Measurements from ENCODE around the gene CYP2U1. TPM values are rescaled to one million over a fixed set of nuclear protein-coding genes. Genes with fewer than 3 reads are reported as not detected.

Gene CYP2U1
- total RNA-seq, 1 experiment from 2014 or later: 1.2 TPM

DNA sequence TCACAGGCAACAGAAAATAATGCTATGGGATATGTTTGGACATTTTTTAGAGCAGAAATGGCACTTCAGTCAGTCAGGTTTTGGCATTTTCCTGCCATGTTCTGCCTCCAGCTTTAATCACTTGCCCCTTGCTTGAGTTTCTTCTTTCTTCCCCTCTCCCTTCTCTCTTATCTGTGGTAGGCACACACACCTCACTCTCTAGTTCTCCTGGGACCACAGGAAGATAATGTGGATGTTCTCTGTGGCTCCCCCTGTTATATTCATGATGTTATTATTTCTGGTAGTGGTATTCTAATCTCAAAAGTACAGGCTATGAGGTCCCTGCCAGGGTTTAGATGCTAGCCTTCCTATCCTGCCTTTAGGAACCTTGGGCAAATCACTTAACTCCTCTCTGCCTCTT lies 63.5 kb downstream of the CYP2U1 start:
- in situ Hi-C loops (cut with HindIII; ENCODE audit: low pct_unique_long_range_greater_than_20kb, low sequenced_read_pairs) (no loop called here), intact Hi-C loops (cut with micrococcal nuclease; ENCODE audit: unreplicated experiment) (no loop called here)
- DNase-seq (ENCODE audit: low read depth, low spot score): no peak
- no peaks in the 10 kb centered on the region for H3K27me3 ChIP-seq (ENCODE audit: control insufficient read depth, insufficient read depth, low read length)
- CTCF ChIA-PET: no interaction called here
- H3K4me3 ChIP-seq (ENCODE audit: low read depth in 2 of 2, low read length in 2 of 2): no peak overlapping the region
- no peaks in the 10 kb centered on the region for H3K9me3 ChIP-seq (ENCODE audit: control insufficient read depth, insufficient read depth, low read depth, low read length)
- POLR2A ChIA-PET: interaction anchor here (0.7 kb wide), 1 partner anchor 131 kb away, joined by 5 read pairs; no protein-coding TSS in a partner anchor
- H3K36me3 ChIP-seq (ENCODE audit: control insufficient read depth, insufficient read depth, low read length): no peaks in the 10 kb centered on the region; the same call in none of the 2 replicates
- no peak overlapping the region for H3K27ac ChIP-seq (ENCODE audit: low read length)
- no peak for TF ChIP-seq POLR2AphosphoS5 (IDR thresholded peaks at IDR 0.05; ENCODE audit: low read depth, low read length)
- TF ChIP-seq TCF7L2 (IDR thresholded peaks at IDR 0.05; ENCODE audit: low read depth, low read length): no peak
- TF ChIP-seq, protein P1, sequence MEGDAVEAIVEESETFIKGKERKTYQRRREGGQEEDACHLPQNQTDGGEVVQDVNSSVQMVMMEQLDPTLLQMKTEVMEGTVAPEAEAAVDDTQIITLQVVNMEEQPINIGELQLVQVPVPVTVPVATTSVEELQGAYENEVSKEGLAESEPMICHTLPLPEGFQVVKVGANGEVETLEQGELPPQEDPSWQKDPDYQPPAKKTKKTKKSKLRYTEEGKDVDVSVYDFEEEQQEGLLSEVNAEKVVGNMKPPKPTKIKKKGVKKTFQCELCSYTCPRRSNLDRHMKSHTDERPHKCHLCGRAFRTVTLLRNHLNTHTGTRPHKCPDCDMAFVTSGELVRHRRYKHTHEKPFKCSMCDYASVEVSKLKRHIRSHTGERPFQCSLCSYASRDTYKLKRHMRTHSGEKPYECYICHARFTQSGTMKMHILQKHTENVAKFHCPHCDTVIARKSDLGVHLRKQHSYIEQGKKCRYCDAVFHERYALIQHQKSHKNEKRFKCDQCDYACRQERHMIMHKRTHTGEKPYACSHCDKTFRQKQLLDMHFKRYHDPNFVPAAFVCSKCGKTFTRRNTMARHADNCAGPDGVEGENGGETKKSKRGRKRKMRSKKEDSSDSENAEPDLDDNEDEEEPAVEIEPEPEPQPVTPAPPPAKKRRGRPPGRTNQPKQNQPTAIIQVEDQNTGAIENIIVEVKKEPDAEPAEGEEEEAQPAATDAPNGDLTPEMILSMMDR (IDR thresholded peaks at IDR 0.05): no peak
- no peak for TF ChIP-seq SIN3A (IDR thresholded peaks at IDR 0.05; ENCODE audit: borderline replicate concordance, insufficient read depth, low read depth, low read length)
- TF ChIP-seq, protein P2, sequence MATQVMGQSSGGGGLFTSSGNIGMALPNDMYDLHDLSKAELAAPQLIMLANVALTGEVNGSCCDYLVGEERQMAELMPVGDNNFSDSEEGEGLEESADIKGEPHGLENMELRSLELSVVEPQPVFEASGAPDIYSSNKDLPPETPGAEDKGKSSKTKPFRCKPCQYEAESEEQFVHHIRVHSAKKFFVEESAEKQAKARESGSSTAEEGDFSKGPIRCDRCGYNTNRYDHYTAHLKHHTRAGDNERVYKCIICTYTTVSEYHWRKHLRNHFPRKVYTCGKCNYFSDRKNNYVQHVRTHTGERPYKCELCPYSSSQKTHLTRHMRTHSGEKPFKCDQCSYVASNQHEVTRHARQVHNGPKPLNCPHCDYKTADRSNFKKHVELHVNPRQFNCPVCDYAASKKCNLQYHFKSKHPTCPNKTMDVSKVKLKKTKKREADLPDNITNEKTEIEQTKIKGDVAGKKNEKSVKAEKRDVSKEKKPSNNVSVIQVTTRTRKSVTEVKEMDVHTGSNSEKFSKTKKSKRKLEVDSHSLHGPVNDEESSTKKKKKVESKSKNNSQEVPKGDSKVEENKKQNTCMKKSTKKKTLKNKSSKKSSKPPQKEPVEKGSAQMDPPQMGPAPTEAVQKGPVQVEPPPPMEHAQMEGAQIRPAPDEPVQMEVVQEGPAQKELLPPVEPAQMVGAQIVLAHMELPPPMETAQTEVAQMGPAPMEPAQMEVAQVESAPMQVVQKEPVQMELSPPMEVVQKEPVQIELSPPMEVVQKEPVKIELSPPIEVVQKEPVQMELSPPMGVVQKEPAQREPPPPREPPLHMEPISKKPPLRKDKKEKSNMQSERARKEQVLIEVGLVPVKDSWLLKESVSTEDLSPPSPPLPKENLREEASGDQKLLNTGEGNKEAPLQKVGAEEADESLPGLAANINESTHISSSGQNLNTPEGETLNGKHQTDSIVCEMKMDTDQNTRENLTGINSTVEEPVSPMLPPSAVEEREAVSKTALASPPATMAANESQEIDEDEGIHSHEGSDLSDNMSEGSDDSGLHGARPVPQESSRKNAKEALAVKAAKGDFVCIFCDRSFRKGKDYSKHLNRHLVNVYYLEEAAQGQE (IDR thresholded peaks at IDR 0.05; ENCODE audit: insufficient read depth in 1 of 2, low read depth in 2 of 2, low read length in 1 of 2): no peak
- H3K4me1 ChIP-seq (ENCODE audit: control insufficient read depth, insufficient read depth, low read length): peaks cover 2% of the 10 kb centered on the region
- no peak for ATAC-seq
- no TSS peak for BruUV-seq (replicated peaks)

DNA sequence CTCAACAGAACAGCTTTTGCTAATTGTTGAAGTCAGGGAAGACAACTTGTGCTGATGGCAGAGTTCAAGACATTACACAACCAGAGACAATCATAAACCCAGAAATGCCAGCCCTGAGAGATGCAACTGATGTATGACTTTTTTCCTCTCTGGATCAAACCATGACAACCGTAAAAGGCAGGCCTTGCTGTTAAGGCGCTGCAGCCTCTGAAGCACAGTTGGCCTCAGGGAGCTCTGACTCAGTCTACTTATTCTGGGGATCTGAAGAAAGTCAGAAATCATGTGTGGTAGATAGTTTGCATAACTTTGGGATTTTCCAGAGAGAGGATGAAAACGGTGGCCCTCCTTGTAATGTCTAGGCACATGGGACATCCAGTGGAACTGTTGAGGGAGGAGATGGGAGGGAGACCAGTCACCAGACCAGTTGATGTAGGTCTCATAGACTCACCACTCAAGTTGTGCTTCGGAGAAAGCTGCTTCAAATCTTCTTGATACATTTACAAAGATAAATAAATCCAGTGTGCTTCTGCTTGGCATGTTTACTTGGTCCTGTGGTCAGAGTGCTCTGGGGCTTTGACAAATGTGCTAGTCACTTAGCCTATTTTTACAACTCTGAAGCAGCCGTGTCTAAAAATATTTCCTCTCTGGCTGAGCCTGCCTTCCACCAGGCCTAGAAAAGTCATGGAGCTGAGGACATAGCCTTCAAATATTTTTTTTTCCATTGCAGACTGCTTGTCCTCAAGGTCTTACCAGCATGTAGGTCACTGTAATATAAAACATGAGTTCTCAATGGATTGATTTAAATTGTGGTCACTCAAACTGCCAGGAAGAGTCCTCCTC lies 65.8 kb downstream of the CYP2U1 start:
- Histone ChIP-seq H3K9me3 (ENCODE audit: control insufficient read depth, insufficient read depth, low read depth, low read length) (no peaks in the 10 kb centered on the region), H3K36me3 (ENCODE audit: control insufficient read depth, insufficient read depth, low read length) (no peaks in the 10 kb centered on the region; the same call in 1 of the 2 replicates), H3K27me3 (ENCODE audit: control insufficient read depth, insufficient read depth, low read length) (no peaks in the 10 kb centered on the region), H3K27ac (ENCODE audit: low read length) (no peak overlapping the region), H3K4me1 (ENCODE audit: control insufficient read depth, insufficient read depth, low read length) (no peaks in the 10 kb centered on the region), H3K4me3 (ENCODE audit: low read depth in 2 of 2, low read length in 2 of 2) (no peak overlapping the region)
- ChIA-PET POLR2A (no interaction called here), CTCF (no interaction called here)
- in situ Hi-C loops (cut with HindIII; ENCODE audit: low pct_unique_long_range_greater_than_20kb, low sequenced_read_pairs) (no loop called here), intact Hi-C loops (cut with micrococcal nuclease; ENCODE audit: unreplicated experiment) (no loop called here)
- DNase-seq (ENCODE audit: low read depth, low spot score) (no peak), ATAC-seq (no peak)
- TF ChIP-seq TCF7L2 (IDR thresholded peaks at IDR 0.05; ENCODE audit: low read depth, low read length): no peak
- TF ChIP-seq, protein P1 (IDR thresholded peaks at IDR 0.05): no peak
- TF ChIP-seq POLR2AphosphoS5 (IDR thresholded peaks at IDR 0.05; ENCODE audit: low read depth, low read length): no peak
- TF ChIP-seq, protein P2 (IDR thresholded peaks at IDR 0.05; ENCODE audit: insufficient read depth in 1 of 2, low read depth in 2 of 2, low read length in 1 of 2): no peak
- no peak for TF ChIP-seq SIN3A (IDR thresholded peaks at IDR 0.05; ENCODE audit: borderline replicate concordance, insufficient read depth, low read depth, low read length)
- no TSS peak for BruUV-seq (replicated peaks)

All from Panc1 (cell line).